ENCODE results near the gene NELFCD. TPM values are rescaled to one million over a fixed set of nuclear protein-coding genes. Genes with fewer than 3 reads are reported as not detected.
"Not testable (repeated sequence)": the region's sequence is repeated elsewhere in the genome, so short reads cannot be mapped to it uniquely, and the experiment has no call there.

Gene NELFCD
- total RNA-seq, 1 donor from 2014 or later: 112 TPM

DNA sequence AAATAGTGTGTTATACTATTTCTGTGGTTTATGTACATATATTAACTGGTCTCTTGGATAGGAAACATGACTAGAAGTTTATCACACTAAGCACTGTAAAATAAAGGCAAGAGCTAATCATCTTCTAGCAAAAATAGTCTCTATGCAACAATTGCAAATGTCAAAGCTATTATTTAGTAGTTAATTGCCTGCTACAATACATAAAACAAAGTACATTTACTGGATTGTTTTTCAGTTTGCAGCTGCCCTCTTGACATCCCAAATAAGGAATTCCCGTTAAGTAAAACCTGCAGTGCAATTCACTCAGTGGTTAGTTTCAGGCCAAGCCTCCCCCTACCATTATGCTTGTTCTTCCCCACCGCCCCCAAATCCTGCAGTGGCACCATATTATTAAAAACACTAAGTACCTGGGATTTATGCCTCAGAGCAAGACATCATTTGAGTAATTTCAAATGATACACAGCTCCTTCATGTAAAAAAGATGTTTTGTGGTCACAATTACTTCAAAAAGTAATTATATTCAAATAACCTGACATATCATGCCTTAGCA is 52.6 kb downstream of the NELFCD start:
- TF ChIP-seq, protein P1, sequence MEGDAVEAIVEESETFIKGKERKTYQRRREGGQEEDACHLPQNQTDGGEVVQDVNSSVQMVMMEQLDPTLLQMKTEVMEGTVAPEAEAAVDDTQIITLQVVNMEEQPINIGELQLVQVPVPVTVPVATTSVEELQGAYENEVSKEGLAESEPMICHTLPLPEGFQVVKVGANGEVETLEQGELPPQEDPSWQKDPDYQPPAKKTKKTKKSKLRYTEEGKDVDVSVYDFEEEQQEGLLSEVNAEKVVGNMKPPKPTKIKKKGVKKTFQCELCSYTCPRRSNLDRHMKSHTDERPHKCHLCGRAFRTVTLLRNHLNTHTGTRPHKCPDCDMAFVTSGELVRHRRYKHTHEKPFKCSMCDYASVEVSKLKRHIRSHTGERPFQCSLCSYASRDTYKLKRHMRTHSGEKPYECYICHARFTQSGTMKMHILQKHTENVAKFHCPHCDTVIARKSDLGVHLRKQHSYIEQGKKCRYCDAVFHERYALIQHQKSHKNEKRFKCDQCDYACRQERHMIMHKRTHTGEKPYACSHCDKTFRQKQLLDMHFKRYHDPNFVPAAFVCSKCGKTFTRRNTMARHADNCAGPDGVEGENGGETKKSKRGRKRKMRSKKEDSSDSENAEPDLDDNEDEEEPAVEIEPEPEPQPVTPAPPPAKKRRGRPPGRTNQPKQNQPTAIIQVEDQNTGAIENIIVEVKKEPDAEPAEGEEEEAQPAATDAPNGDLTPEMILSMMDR (IDR thresholded peaks at IDR 0.05; ENCODE audit: partially characterized antibody, unreplicated experiment): no peak
- Mint-ChIP-seq H3K36me3 (ENCODE audit: unreplicated experiment) (peaks cover 5% of the 10 kb centered on the region), H3K4me1 (ENCODE audit: low read depth, unreplicated experiment) (peaks cover 16% of the 10 kb centered on the region), H3K27me3 (ENCODE audit: unreplicated experiment) (no peaks in the 10 kb centered on the region), H3K4me3 (ENCODE audit: unreplicated experiment) (peak overlapping the region; percentile 8), H3K27ac (ENCODE audit: unreplicated experiment) (no peak overlapping the region), H3K9me3 (ENCODE audit: unreplicated experiment) (peaks cover 3% of the 10 kb centered on the region)
- no peak for DNase-seq

DNA sequence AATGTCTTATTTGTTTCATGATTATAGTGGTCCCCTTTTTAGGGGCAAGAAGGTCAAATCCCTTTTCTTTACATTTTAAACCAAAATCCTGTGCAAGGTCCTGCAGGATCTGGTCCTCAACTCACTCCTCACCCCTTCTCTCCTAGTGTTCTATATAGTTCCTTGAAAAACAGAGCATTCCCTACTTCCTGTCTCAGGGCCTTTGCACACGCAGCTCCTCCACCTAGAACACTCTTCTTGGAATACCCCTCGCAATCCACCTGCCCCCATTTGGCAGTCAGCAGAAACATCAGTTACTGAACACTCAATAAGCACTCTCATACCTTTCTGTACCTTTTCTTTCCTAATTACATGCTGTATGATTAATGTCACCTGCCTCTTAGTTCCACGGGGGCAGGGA is 54.3 kb downstream of the NELFCD start:
- Mint-ChIP-seq H3K36me3 (ENCODE audit: unreplicated experiment) (peaks cover 5% of the 10 kb centered on the region), H3K4me3 (ENCODE audit: unreplicated experiment) (no peak overlapping the region), H3K4me1 (ENCODE audit: low read depth, unreplicated experiment) (peaks cover 6% of the 10 kb centered on the region), H3K9me3 (ENCODE audit: unreplicated experiment) (peaks cover 3% of the 10 kb centered on the region), H3K27me3 (ENCODE audit: unreplicated experiment) (no peaks in the 10 kb centered on the region), H3K27ac (ENCODE audit: unreplicated experiment) (no peak overlapping the region)
- TF ChIP-seq, protein P1 (IDR thresholded peaks at IDR 0.05; ENCODE audit: partially characterized antibody, unreplicated experiment): no peak
- DNase-seq: no peak

DNA sequence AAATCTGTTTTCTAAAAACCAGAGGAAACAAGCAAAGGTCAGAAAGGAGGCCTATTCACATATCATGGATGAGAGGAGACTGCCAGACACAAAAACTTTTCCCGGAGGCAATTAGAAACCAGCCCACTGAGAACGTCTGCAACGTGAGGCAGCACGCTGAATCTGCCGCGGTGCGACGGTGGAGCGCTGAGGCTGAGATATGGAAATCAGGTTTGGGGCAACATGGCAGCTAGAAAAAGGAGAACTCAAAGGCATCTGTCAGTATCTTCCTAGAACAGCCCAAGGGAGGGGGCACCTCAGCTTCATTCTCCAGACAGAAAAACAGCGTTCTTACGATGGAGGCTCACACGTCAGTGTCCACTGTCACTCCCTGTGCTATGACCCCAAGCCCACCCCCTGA is 56.3 kb downstream of the NELFCD start:
- Mint-ChIP-seq H3K36me3 (ENCODE audit: unreplicated experiment) (peaks cover 5% of the 10 kb centered on the region), H3K9me3 (ENCODE audit: unreplicated experiment) (peaks cover 5% of the 10 kb centered on the region), H3K4me3 (ENCODE audit: unreplicated experiment) (no peak overlapping the region), H3K27me3 (ENCODE audit: unreplicated experiment) (peaks cover 1% of the 10 kb centered on the region), H3K4me1 (ENCODE audit: low read depth, unreplicated experiment) (peaks cover 9% of the 10 kb centered on the region), H3K27ac (ENCODE audit: unreplicated experiment) (peak overlapping the region; percentile 30)
- TF ChIP-seq, protein P1 (IDR thresholded peaks at IDR 0.05; ENCODE audit: partially characterized antibody, unreplicated experiment): no peak
- no peak for DNase-seq

DNA sequence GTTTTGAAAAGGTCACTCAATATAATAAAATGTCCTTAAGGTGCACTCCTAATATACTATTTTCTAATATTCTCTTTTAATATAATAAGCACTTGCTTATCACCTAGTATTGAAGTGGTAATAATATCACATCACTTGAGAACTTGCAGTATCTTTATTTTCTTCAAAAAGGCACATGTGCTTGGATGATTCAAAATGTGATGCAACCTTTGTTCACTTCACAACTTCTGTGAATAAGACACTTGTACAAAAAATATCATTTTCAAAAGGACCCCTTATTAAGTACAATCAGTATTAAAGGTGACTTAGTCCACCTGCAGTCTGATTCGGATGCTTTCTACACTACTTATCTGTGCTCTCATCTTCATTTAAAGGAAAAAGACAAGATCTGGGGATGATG is 58.2 kb downstream of the NELFCD start:
- peaks cover 1% of the 10 kb centered on the region for H3K27me3 Mint-ChIP-seq (ENCODE audit: unreplicated experiment)
- TF ChIP-seq, protein P1 (IDR thresholded peaks at IDR 0.05; ENCODE audit: partially characterized antibody, unreplicated experiment): no peak
- peaks cover 15% of the 10 kb centered on the region for H3K4me1 Mint-ChIP-seq (ENCODE audit: low read depth, unreplicated experiment)
- no peak overlapping the region for H3K4me3 Mint-ChIP-seq (ENCODE audit: unreplicated experiment)
- H3K36me3 Mint-ChIP-seq (ENCODE audit: unreplicated experiment): peaks cover 5% of the 10 kb centered on the region
- H3K9me3 Mint-ChIP-seq (ENCODE audit: unreplicated experiment): peaks cover 5% of the 10 kb centered on the region
- no peak overlapping the region for H3K27ac Mint-ChIP-seq (ENCODE audit: unreplicated experiment)
- no peak for DNase-seq

DNA sequence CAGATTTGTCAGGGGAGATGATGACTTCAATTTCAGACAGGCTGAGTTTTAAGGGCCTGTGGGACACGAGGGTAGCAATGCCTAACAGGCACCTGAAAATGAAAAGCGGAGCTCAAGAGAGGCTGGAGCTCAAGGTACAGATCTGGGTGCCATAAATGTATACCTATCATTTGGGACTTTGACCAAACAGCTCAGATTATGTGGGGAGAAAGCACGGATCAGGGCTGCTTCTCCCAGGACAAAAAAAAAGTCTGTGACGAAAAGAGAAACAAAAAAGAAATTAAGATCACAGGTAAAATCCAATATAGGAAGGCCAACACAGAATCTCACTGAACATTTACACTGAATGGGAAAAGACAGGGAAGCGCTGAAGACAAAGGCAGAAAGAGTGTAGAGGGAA is 59.6 kb downstream of the NELFCD start:
- Mint-ChIP-seq H3K36me3 (ENCODE audit: unreplicated experiment) (peaks cover 2% of the 10 kb centered on the region), H3K27me3 (ENCODE audit: unreplicated experiment) (peaks cover 1% of the 10 kb centered on the region), H3K9me3 (ENCODE audit: unreplicated experiment) (peaks cover 4% of the 10 kb centered on the region), H3K27ac (ENCODE audit: unreplicated experiment) (no peak overlapping the region), H3K4me3 (ENCODE audit: unreplicated experiment) (peak overlapping the region; percentile 70), H3K4me1 (ENCODE audit: low read depth, unreplicated experiment) (peaks cover 15% of the 10 kb centered on the region)
- no peak for DNase-seq
- TF ChIP-seq, protein P1 (IDR thresholded peaks at IDR 0.05; ENCODE audit: partially characterized antibody, unreplicated experiment): no peak

DNA sequence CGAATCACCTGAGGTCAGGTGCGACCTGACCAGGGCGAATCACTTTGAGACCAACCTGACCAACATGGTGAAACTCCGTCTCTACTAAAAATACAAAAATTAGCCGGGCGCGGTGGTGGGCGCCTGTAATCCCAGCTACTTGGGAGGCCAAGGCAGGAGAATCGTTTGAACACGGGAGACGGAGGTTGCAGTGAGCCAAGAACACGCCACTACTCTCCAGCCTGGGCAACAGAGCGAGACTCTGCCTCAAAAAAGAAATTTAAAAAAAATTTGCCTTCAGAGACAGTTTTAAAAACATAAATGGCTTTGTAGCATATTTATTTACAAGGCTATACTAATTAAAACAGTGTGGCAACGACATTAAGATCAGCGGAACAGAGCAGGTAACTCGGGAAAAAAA is 60.4 kb downstream of the NELFCD start:
- H3K4me3 Mint-ChIP-seq (ENCODE audit: unreplicated experiment): peak overlapping the region; percentile 70
- DNase-seq: not testable (repeated sequence)

More for the DNA sequence above, 60.4 kb downstream of the NELFCD start:
- H3K36me3 Mint-ChIP-seq (ENCODE audit: unreplicated experiment); H3K9me3 Mint-ChIP-seq (ENCODE audit: unreplicated experiment); H3K27me3 Mint-ChIP-seq (ENCODE audit: unreplicated experiment); H3K27ac Mint-ChIP-seq (ENCODE audit: unreplicated experiment): not testable (repeated sequence)
- H3K4me1 Mint-ChIP-seq (ENCODE audit: low read depth, unreplicated experiment): peaks cover 15% of the 10 kb centered on the region

Measured in glutamatergic neuron (in vitro differentiated cells).